GM18526 (cell line): ENCODE results near the gene BCL2L13.

Source experiments
- POLR2A ChIP-seq: IDR thresholded peaks from 3 replicates; pipeline ENCODE4 v1.6.1; 2011; ENCODE audit not compliant: insufficient read length; ENCODE audit errors: extremely low read depth

BCL2L13 gene, protein sequence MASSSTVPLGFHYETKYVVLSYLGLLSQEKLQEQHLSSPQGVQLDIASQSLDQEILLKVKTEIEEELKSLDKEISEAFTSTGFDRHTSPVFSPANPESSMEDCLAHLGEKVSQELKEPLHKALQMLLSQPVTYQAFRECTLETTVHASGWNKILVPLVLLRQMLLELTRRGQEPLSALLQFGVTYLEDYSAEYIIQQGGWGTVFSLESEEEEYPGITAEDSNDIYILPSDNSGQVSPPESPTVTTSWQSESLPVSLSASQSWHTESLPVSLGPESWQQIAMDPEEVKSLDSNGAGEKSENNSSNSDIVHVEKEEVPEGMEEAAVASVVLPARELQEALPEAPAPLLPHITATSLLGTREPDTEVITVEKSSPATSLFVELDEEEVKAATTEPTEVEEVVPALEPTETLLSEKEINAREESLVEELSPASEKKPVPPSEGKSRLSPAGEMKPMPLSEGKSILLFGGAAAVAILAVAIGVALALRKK

DNA sequence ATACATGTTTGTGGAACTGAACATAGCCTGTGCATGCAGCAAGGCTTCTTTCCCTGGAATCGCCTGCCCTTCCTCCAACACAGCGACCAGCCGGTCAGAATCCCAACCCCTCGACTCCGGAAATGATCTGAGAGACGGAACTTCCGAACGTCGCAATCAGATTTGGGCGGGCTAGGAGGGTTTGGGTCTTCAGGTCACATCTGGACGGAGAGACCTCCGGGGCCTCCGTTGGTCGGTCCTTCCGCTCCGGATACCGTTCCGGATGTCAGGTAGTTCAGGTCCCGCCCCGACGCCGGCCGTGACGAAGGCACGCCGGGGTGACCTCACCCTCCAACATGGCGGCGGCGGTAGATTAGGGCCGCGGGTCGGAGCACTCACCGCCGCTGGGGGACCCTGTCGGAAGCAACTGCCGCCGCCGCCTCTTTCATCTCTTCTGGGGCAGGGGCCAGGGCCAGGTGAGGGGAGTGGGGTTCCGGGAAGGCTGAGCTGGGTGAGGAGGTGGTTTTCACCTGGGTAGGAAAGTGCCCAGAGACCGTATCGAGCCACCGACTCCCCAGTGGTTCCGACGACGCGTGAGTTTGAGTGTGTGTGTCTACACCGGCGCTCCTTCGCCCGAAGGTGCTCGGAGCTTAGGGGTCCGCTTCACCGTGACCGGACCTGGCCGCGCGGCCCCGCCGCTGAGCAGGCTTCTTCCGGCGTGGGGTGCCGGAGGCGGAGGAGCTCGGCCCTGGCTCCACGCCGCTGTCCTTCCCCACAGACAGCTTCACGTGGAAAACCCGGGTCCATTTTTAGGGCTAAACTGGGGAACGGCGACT, at the start of gene BCL2L13:
TSS of gene BCL2L13 (plus strand) at position 326 of the 815 bp plus-strand sequence. CDS start 16,955 bp downstream, outside the sequence.
- TF ChIP-seq POLR2A = peak; percentile 91

DNA sequence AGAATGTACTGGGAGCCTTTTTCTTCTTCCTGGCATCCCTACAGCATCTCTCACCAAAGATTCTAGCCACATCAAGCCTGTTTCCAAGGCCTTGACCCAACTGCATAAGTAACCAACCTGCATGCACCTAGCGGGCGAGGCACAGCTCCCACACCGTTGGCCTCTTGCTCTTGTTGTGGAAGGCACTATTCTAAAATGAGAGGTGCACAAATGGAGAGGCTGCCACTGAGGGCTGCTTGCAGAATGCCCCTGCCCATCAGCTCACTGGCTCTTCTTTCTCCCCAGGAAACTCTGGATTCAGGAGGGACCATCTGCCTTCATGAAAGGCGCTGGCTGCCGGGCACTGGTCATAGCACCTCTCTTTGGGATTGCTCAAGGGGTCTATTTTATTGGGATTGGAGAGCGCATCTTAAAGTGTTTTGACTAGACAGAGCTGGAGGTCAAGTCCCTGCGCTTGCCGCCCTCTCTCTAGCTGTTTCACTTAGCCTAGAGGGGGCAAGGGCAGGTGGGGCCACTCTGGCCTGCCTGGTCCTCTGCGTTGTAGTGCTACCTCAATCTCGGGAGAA, 48.7 kb upstream of the BCL2L13 start:
- TF ChIP-seq POLR2A = no peak

DNA sequence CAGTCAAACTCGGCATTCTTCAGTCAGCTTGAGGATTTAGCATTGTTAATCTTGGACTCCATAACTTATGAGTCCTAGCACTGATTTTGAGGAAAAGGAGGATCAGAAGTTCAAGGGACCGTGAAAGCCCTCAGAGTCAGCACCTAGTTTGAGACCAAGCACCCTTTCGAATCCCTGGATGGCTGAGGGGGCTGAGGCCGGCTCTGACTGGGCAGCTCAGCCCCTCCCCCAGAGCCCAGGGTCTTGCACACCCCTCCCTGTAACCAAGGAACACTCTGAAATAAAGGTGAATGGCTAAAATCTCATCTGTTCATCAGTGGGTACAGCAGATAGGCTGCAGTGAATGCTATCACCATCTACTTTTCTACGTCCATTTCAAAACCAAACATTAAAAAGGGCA, 48.0 kb upstream of the BCL2L13 start:
- no peak for TF ChIP-seq POLR2A

DNA sequence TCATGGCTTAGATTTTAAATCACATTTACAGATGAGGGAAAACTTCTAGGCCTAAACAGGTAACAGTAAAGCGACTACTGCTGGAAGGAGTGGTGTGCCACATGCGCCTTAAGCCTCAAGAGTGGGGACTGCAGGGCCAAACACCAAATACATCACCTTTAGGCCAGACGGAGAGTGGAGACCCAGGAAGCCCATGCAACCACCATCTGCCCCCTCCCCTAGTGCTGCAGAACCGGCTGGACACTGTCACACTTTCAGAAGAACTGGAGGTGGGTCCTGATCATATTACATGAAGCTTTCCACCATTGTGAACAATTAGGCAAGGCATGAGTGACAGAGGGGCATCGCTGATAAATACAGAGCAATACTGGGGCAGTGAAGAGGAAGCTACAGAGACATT, 46.4 kb upstream of the BCL2L13 start:
- TF ChIP-seq POLR2A = no peak

DNA sequence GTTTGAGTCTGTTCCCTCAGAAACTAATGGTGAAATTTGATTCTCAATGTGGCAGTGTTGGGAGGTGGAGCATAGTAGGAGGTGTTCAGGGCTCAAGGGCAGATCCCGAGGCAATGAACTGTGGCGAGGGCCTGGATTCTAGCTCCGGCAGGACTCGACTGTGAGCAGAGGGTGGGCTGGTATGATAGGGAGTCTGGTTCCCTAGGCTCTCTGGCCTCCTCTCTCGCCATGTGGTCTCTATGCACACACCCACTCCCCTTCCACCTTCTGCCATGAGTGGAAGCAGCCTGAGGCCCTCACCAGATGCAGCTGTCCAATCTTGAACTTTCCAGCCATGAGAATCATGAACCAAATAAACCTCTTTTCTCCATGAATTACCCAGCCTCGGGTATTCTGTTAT, 42.3 kb upstream of the BCL2L13 start:
- no peak for TF ChIP-seq POLR2A

DNA sequence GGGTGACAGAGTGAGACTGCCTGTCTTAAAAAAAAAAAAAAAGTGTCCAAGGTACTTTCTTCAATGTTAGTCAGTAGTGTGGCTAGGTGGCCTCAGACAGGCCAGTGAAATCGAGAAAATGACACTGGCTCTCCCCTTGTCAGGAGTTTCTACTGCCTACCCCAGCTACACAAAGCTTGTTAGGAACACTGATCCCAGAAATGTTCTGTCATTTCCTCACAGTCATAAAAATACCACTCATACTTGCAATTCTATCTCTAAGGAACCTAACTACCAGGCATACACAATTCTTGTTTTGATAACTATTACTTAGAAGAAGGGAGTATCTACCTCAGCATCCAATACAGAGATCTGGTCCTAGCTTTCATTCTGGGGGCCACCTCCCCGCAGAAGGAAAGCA, 41.3 kb upstream of the BCL2L13 start:
- TF ChIP-seq POLR2A = no peak

DNA sequence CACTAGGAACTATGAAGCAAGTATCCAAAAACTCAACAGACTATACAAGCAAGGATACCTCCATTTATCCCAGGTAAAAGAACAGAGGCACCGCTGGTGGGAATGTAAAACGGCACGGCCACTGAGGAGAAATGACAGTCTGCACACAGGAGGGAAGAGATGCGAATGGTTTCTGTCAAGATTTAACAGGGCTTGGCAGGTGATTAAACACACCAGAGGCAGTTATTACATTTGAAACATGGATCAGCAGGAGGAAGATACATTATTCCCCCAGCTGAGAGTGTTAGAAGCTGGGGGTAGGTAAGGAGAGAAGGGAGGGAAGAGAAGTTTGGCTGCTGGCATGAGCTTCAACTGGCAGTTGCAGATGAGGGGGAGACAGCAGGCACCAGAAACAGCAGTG, 40.2 kb upstream of the BCL2L13 start:
- TF ChIP-seq POLR2A = no peak

DNA sequence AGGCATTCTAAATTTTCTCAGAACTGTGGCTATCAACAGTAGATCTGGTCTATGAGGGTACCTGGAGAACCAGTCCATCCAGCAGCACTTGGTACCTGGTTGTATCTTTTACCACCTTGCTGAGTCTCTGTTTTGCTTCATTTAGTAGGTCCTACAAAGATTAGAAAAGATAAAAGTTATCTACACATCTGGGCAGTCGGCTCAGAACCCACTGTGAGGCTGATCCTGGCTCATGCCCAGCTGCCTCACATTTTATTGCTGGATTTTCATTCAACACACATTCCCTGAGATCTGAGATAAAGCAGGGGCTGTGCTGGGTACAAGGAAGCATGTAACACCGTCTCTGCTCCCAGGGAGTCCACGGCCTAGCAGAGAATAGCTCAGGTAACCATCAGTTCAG, 37.5 kb upstream of the BCL2L13 start:
- no peak for TF ChIP-seq POLR2A

DNA sequence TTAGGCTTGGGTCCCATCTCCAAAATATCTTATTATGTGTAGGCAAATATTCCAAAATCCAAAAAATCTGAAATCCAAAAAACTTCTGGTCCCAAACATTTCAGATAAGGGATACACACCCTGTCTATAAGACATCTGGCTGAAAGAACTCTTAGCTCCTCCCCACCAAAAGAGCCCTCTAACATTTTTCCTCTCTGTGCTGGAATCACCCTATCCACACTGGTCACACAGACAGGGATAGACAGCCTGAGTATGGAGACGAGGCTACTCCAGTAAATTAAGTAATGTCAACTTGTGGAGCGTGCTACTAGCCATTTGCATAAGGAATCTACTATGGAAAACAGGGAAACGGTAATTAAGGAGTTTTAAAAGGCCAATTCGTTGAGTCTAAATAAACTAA, 34.9 kb upstream of the BCL2L13 start:
- no peak for TF ChIP-seq POLR2A

DNA sequence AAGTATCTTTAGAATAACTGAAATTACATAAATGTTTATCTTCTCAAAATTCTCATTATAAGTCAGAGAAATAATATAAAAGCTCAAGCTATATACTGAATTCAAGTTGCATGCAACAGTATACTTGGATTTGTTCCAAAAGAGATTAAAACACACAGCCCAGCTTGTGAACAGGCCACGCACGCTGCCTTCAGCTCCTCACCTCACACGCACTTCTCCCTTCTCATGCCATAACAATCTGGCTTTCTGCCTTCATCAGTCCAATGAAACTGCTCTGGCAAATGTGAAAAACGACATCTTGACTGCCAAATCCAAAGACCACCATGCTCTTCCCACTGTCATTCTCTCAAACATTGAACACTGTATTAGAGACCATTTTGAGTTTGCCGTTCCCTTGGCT, 32.1 kb upstream of the BCL2L13 start:
- no peak for TF ChIP-seq POLR2A

DNA sequence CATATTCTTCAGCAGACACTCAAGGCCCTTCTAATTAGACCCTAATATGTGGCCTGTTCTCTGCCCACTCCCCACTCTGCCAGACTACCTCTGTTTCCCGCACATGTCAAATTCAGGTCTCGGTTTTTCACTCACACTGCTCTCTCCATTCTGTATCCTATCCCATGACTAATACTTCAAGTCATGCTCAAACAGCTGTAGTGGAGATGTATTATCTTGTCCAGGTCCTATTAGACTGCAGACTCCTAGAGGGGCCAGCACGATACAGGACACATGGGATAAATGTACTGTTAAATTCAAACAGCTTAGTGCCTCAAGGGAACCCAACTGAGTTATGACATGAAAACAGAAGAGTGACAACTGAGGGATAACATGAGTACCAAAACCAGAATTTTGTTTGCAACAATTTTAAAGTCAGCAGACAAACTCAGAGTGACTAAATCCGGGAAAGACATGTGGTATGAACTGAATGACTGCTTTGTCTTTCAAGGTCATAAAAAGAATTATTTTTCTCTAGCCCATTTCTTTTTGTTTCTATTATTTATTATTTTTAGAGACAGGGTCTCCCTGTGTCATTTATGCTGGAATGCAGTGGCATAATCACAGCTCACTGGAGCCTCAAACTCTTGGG, 30.6 kb upstream of the BCL2L13 start:
- no peak for TF ChIP-seq POLR2A

DNA sequence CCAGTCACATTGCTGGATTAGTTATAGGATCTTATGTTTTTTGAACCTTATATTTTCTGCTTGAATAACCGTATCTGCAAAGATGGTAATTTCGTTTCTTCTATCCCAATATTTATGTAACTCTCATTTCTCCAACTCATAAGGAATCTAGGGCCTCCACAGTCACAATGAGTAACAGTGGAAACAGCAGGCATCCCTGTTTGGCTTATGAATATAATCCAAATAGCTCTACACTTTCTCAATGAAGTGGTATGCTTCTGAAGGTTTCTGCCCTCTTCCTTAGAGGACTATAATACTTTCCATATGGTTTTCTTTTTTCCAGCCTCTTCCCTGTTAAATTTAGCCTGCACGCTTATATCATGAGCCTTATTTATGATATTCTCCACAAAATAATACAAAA, 26.5 kb upstream of the BCL2L13 start:
- no peak for TF ChIP-seq POLR2A

DNA sequence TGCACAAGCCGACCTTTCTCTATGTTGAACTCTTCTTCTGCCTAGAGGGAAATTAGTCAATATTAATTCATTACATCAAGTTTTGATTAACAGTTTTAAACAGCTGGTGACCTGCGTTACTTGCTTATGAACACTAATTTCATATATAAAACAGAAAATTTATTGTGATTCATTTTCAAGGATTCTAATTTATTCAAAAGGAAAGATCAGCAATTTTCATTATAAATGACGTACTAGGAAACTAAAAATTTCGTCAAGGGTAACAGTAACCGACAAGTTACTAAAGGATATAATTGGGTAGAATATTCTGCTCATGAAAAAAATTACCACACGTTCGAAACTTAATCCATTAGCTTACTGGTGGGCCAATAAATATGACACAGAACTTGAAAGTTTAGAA, 25.3 kb upstream of the BCL2L13 start:
- TF ChIP-seq POLR2A = no peak

DNA sequence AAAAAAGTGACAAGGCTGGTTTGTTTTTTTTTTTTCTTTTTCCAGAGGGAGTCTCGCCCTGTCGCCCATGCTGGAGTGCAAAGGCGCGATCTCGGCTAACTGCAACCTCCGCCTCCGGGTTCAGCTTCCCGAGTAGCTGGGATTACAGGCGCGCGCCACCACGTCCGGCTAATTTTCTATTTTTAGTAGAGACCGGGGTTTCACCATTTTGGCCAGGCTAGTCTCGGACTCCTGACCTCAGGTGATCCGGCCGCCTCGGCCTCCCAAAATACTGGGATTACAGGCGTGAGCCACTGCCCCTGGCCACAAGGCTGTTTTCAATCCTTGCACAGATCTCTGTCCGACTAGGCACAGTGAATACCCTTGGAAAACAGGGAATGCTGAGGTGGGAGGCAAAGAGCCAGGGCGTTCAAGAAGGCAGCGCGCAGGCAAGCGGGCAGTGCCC, 10.6 kb upstream of the BCL2L13 start:
- TF ChIP-seq POLR2A = no peak
